NCI-H82 (cell line): ENCODE measurements around the gene SYNDIG1.
A peak's percentile ranks its signal among the peaks of the same experiment; 100 is the strongest.

Source experiments
- DNase-seq: peaks from one replicate; lab custom pipeline; 2025; lab: John Stamatoyannopoulos, UW

The SYNDIG1 gene

GRCh38 chr20:24585796-24586522 is 116.5 kb downstream of the SYNDIG1 start:
- no peak for DNase-seq

- DNase-seq = no peak
These were observed 117.1 kb downstream of the SYNDIG1 start for GRCh38 chr20:24586523-24586840.

GRCh38 chr20:24587384-24588046 is 118.1 kb downstream of the SYNDIG1 start:
- DNase-seq = peak; percentile 88

GRCh38 chr20:24588047-24588635 is 118.7 kb downstream of the SYNDIG1 start:
- DNase-seq = no peak

GRCh38 chr20:24588725-24589340 is 119.4 kb downstream of the SYNDIG1 start:
- DNase-seq = peak; percentile 95

- DNase-seq = peak; percentile 82
These were observed 120.0 kb downstream of the SYNDIG1 start for GRCh38 chr20:24589381-24589780.

- DNase-seq = peak; percentile 44
These were observed 120.4 kb downstream of the SYNDIG1 start for GRCh38 chr20:24589815-24590177.

- no peak for DNase-seq
These were observed 121.0 kb downstream of the SYNDIG1 start for GRCh38 chr20:24590178-24590982.

- DNase-seq = no peak
These were observed 127.6 kb downstream of the SYNDIG1 start for GRCh38 chr20:24597051-24597450.

- DNase-seq = no peak
These were observed 128.9 kb downstream of the SYNDIG1 start for GRCh38 chr20:24598346-24598745.

GRCh38 chr20:24598996-24599395 is 129.6 kb downstream of the SYNDIG1 start:
- no peak for DNase-seq

GRCh38 chr20:24600012-24600411 is 130.6 kb downstream of the SYNDIG1 start:
- DNase-seq = no peak

- DNase-seq = no peak
These were observed 134.0 kb downstream of the SYNDIG1 start for GRCh38 chr20:24603454-24603853.

GRCh38 chr20:24604966-24605665 is 135.7 kb downstream of the SYNDIG1 start:
- no peak for DNase-seq

GRCh38 chr20:24605937-24606455 is 136.6 kb downstream of the SYNDIG1 start:
- DNase-seq = no peak

GRCh38 chr20:24607402-24607801 is 138.0 kb downstream of the SYNDIG1 start:
- no peak for DNase-seq

- DNase-seq = no peak
These were observed 139.7 kb downstream of the SYNDIG1 start for GRCh38 chr20:24608926-24609667.

- no peak for DNase-seq
These were observed 140.3 kb downstream of the SYNDIG1 start for GRCh38 chr20:24609757-24610156.

- DNase-seq = no peak
These were observed 141.1 kb downstream of the SYNDIG1 start for GRCh38 chr20:24610341-24611115.
